ENCODE data around the gene SLC30A3. TPM values are rescaled to one million over a fixed set of nuclear protein-coding genes. Genes with fewer than 3 reads are reported as not detected.
"Not testable (repeated sequence)": the region's sequence is repeated elsewhere in the genome, so short reads cannot be mapped to it uniquely, and the experiment has no call there.

The SLC30A3 gene
- polyA plus RNA-seq, 1 donor from 2014 or later: not detected

- H3K27ac Mint-ChIP-seq, H3K36me3 Mint-ChIP-seq, H3K4me3 Mint-ChIP-seq, H3K9me3 Mint-ChIP-seq, H3K4me1 Mint-ChIP-seq: not testable (repeated sequence)
- peaks cover 11% of the 10 kb centered on the region for H3K27me3 Mint-ChIP-seq
Measured at GRCh38 chr2:27272537-27273522, 10.0 kb upstream of the SLC30A3 start.

- Mint-ChIP-seq H3K27me3 (peaks cover 11% of the 10 kb centered on the region), H3K27ac (no peak overlapping the region), H3K4me3 (no peak overlapping the region), H3K36me3 (no peaks in the 10 kb centered on the region), H3K9me3 (no peaks in the 10 kb centered on the region), H3K4me1 (no peaks in the 10 kb centered on the region)
Measured at GRCh38 chr2:27271631-27272340, 8.9 kb upstream of the SLC30A3 start.

- Mint-ChIP-seq H3K36me3 (no peaks in the 10 kb centered on the region), H3K27ac (no peak overlapping the region), H3K27me3 (peaks cover 8% of the 10 kb centered on the region), H3K4me3 (no peak overlapping the region), H3K9me3 (no peaks in the 10 kb centered on the region), H3K4me1 (no peaks in the 10 kb centered on the region)
Measured at GRCh38 chr2:27270670-27271069, 7.8 kb upstream of the SLC30A3 start.

GRCh38 chr2:27270131-27270530, 7.3 kb upstream of the SLC30A3 start:
- Mint-ChIP-seq H3K27ac (no peak overlapping the region), H3K4me1 (peaks cover 0 to 4% (median 3%) of the 10 kb centered on the region in 3 donors), H3K4me3 (no peak overlapping the region), H3K9me3 (no peaks in the 10 kb centered on the region), H3K36me3 (no peaks in the 10 kb centered on the region), H3K27me3 (peaks cover 8% of the 10 kb centered on the region)

- Mint-ChIP-seq H3K4me1 (peaks cover 6 to 14% (median 7%) of the 10 kb centered on the region in 3 donors), H3K27me3 (peaks cover 21% of the 10 kb centered on the region)
- not testable (repeated sequence) for H3K9me3 Mint-ChIP-seq, H3K36me3 Mint-ChIP-seq, H3K4me3 Mint-ChIP-seq, H3K27ac Mint-ChIP-seq
Measured at GRCh38 chr2:27268296-27268695, 5.4 kb upstream of the SLC30A3 start.

- H3K27me3 Mint-ChIP-seq: peaks cover 33% of the 10 kb centered on the region
- H3K27ac Mint-ChIP-seq: peak overlapping the region in 1 of 3 donors; percentile 22
- no peaks in the 10 kb centered on the region for H3K36me3 Mint-ChIP-seq
- peaks cover 8 to 23% (median 13%) of the 10 kb centered on the region in 3 donors for H3K4me1 Mint-ChIP-seq
- H3K4me3 Mint-ChIP-seq: peak overlapping the region in 2 of 4 donors; percentile 65
- peaks cover 0 to 2% (median 0%) of the 10 kb centered on the region in 3 donors for H3K9me3 Mint-ChIP-seq
Measured at GRCh38 chr2:27265536-27265870, 2.7 kb upstream of the SLC30A3 start.

- H3K27ac Mint-ChIP-seq: peak overlapping the region in 1 of 3 donors; percentile 22
- H3K36me3 Mint-ChIP-seq: no peaks in the 10 kb centered on the region
- H3K4me3 Mint-ChIP-seq: peak overlapping the region; percentile 64 to 93 (median 85)
- H3K27me3 Mint-ChIP-seq: peaks cover 34% of the 10 kb centered on the region
- peaks cover 8 to 23% (median 13%) of the 10 kb centered on the region in 3 donors for H3K4me1 Mint-ChIP-seq
- peaks cover 0 to 2% (median 0%) of the 10 kb centered on the region in 3 donors for H3K9me3 Mint-ChIP-seq
Measured at GRCh38 chr2:27264753-27265535, 2.1 kb upstream of the SLC30A3 start.

GRCh38 chr2:27264253-27264752, 1.5 kb upstream of the SLC30A3 start:
- Mint-ChIP-seq H3K9me3 (peaks cover 0 to 2% (median 0%) of the 10 kb centered on the region in 3 donors), H3K27me3 (peaks cover 32% of the 10 kb centered on the region), H3K27ac (peak overlapping the region; percentile 2 to 68 (median 40)), H3K4me1 (peaks cover 8 to 23% (median 13%) of the 10 kb centered on the region in 3 donors), H3K4me3 (peak overlapping the region; percentile 64 to 96 (median 92)), H3K36me3 (no peaks in the 10 kb centered on the region)

- peaks cover 8 to 23% (median 13%) of the 10 kb centered on the region in 3 donors for H3K4me1 Mint-ChIP-seq
- H3K4me3 Mint-ChIP-seq: peak overlapping the region; percentile 64 to 96 (median 92)
- H3K27me3 Mint-ChIP-seq: peaks cover 35% of the 10 kb centered on the region
- peak overlapping the region; percentile 2 to 78 (median 68) for H3K27ac Mint-ChIP-seq
- peaks cover 0 to 2% (median 0%) of the 10 kb centered on the region in 3 donors for H3K9me3 Mint-ChIP-seq
- H3K36me3 Mint-ChIP-seq: peaks cover 1% of the 10 kb centered on the region
Measured at GRCh38 chr2:27263287-27264252, 723 bp upstream of the SLC30A3 start.

GRCh38 chr2:27261926-27262298, 935 bp downstream of the SLC30A3 start:
- peak overlapping the region; percentile 49 to 71 (median 63) for H3K4me3 Mint-ChIP-seq
- no peak overlapping the region for H3K27ac Mint-ChIP-seq

GRCh38 chr2:27261241-27261925, 1.5 kb downstream of the SLC30A3 start:
- Mint-ChIP-seq H3K27ac (no peak overlapping the region), H3K36me3 (peaks cover 1% of the 10 kb centered on the region), H3K4me3 (peak overlapping the region; percentile 49 to 71 (median 63)), H3K4me1 (peaks cover 8 to 23% (median 13%) of the 10 kb centered on the region in 3 donors), H3K27me3 (peaks cover 47% of the 10 kb centered on the region), H3K9me3 (peaks cover 0 to 2% (median 0%) of the 10 kb centered on the region in 3 donors)

More at GRCh38 chr2:27261926-27262298, 935 bp downstream of the SLC30A3 start:
- peaks cover 0 to 2% (median 0%) of the 10 kb centered on the region in 3 donors for H3K9me3 Mint-ChIP-seq
- H3K27me3 Mint-ChIP-seq: peaks cover 42% of the 10 kb centered on the region
- H3K36me3 Mint-ChIP-seq: peaks cover 1% of the 10 kb centered on the region
- H3K4me1 Mint-ChIP-seq: peaks cover 8 to 23% (median 13%) of the 10 kb centered on the region in 3 donors

GRCh38 chr2:27258051-27258450, 4.8 kb downstream of the SLC30A3 start:
- Mint-ChIP-seq H3K27ac (peak overlapping the region in 1 of 3 donors; percentile 14), H3K4me1 (peaks cover 0 to 7% (median 3%) of the 10 kb centered on the region in 3 donors), H3K4me3 (no peak overlapping the region), H3K9me3 (peaks cover 0 to 2% (median 0%) of the 10 kb centered on the region in 3 donors), H3K27me3 (peaks cover 39% of the 10 kb centered on the region), H3K36me3 (peaks cover 1% of the 10 kb centered on the region)

Measured in IgD-negative memory B cell (primary cell).